ENCODE measurements around the gene LDHB. TPM values are rescaled to one million over a fixed set of nuclear protein-coding genes. Genes with fewer than 3 reads are reported as not detected.

LDHB gene
- total RNA-seq, 1 donor from 2014 or later = 1,973 TPM

DNA sequence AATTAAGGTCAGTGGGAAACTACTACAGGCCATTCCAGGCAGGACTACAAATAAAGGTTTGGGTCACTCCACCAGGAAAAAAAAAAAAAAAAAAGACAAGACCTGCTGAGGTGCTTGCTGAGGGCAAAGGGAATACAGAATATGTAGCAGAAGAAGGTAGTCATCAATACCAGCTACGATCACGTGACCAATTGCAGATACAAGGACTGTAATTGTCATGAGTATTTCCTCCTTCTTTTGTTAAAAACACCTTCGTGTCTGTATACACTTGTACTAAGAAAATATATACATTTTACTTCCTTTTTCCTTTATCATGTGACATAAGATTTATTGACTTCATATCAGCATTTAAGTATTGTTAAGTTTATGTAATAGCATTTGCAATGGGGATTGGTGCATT, 72.2 kb downstream of the LDHB start:
- Mint-ChIP-seq H3K4me3 (no peak overlapping the region), H3K4me1 (no peaks in the 10 kb centered on the region), H3K27ac (no peak overlapping the region), H3K36me3 (no peaks in the 10 kb centered on the region), H3K27me3 (ENCODE audit: insufficient read depth, low read depth) (peaks cover 3% of the 10 kb centered on the region), H3K9me3 (no peaks in the 10 kb centered on the region)
- no peak overlapping the region for H3K9ac ChIP-seq
- no peaks in the 10 kb centered on the region for H3K27me3 ChIP-seq
- H4K20me1 ChIP-seq (ENCODE audit: low read depth) = no peaks in the 10 kb centered on the region
- no peaks in the 10 kb centered on the region for H3F3A ChIP-seq (ENCODE audit: low read depth)
- no peaks in the 10 kb centered on the region for H3K79me2 ChIP-seq (ENCODE audit: low read depth)
- DNase-seq (ENCODE audit: low spot score) = no peak
- H3K27ac ChIP-seq = no peak overlapping the region
- no peak overlapping the region for H3K4me3 ChIP-seq
- H3K36me3 ChIP-seq = no peaks in the 10 kb centered on the region
- H3K4me2 ChIP-seq = no peak overlapping the region
- no peak overlapping the region for H2AFZ ChIP-seq (replicated peaks)
- no peaks in the 10 kb centered on the region for H3K9me3 ChIP-seq (ENCODE audit: low read depth)
- no peak for TF ChIP-seq EZH2phosphoT487 (IDR thresholded peaks at IDR 0.05)
- TF ChIP-seq EZH2 (IDR thresholded peaks at IDR 0.05) = no peak
- TF ChIP-seq, protein P1, sequence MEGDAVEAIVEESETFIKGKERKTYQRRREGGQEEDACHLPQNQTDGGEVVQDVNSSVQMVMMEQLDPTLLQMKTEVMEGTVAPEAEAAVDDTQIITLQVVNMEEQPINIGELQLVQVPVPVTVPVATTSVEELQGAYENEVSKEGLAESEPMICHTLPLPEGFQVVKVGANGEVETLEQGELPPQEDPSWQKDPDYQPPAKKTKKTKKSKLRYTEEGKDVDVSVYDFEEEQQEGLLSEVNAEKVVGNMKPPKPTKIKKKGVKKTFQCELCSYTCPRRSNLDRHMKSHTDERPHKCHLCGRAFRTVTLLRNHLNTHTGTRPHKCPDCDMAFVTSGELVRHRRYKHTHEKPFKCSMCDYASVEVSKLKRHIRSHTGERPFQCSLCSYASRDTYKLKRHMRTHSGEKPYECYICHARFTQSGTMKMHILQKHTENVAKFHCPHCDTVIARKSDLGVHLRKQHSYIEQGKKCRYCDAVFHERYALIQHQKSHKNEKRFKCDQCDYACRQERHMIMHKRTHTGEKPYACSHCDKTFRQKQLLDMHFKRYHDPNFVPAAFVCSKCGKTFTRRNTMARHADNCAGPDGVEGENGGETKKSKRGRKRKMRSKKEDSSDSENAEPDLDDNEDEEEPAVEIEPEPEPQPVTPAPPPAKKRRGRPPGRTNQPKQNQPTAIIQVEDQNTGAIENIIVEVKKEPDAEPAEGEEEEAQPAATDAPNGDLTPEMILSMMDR (IDR thresholded peaks at IDR 0.05) = no peak
- no peaks in the 10 kb centered on the region for H3K4me1 ChIP-seq

Other genes starting within 250 kb of the LDHB start
- 4.5 and 5.1 TPM in 2 replicates for gene PYROXD1, start 220.2 kb downstream of the LDHB start, total RNA-seq (ENCODE audit: low replicate concordance)
- gene RECQL, start 156.2 kb downstream of the LDHB start, total RNA-seq (ENCODE audit: low replicate concordance) = 43.9 and 50.4 TPM in 2 replicates
- 56.6 and 85.4 TPM in 2 replicates for gene GOLT1B, start 156.1 kb downstream of the LDHB start, total RNA-seq (ENCODE audit: low replicate concordance)
- gene SPX, start 131.5 kb downstream of the LDHB start, total RNA-seq (ENCODE audit: low replicate concordance) = 0.31 and 4.0 TPM in 2 replicates
- gene GYS2, start 53.0 kb downstream of the LDHB start, total RNA-seq (ENCODE audit: low replicate concordance) = not detected in 2 replicates
- 0.06 TPM in 1 of 2 replicates, not detected in the other for gene KCNJ8, start 116.9 kb upstream of the LDHB start, total RNA-seq (ENCODE audit: low replicate concordance)

Measured in neural progenitor cell (in vitro differentiated cells).